Neural cell (in vitro differentiated cells): ENCODE data around the gene TAF11L14. TPM values are rescaled to one million over a fixed set of nuclear protein-coding genes. Genes with fewer than 3 reads are reported as not detected.

Experiments
- H2AFZ ChIP-seq: fragments of 200-600, 300-800 bp; sonication (generic), shearing (Covaris generic); 2 replicates; pipeline ENCODE4 v1.6.0; 2014; ENCODE audit warnings: low read depth, mild to moderate bottlenecking, antibody characterized with exemption, low read length, moderate library complexity
- H3F3A ChIP-seq: fragments of 200-600 bp; shearing (Covaris generic); 2 replicates; pipeline ENCODE4 v1.6.1; 2016; ENCODE audit warnings: mild to moderate bottlenecking, moderate library complexity, mixed read lengths, antibody characterized with exemption, low read length; ENCODE audit not compliant: insufficient read depth, poor library complexity, severe bottlenecking
- H3K27ac ChIP-seq: fragments of 200-600, 300-800 bp; sonication (generic), shearing (Covaris generic); 2 replicates; pipeline ENCODE4 v1.5.1; 2014; ENCODE audit warnings: mild to moderate bottlenecking, low read length, moderate library complexity
- H3K27me3 ChIP-seq: fragments of 300-800, 200-600 bp; sonication (generic), shearing (Covaris generic); 2 replicates; pipeline ENCODE4 v1.6.0; 2014; ENCODE audit warnings: mild to moderate bottlenecking, low read depth, low read length, moderate library complexity; ENCODE audit not compliant: insufficient read depth
- H3K36me3 ChIP-seq: fragments of 300-800, 200-600 bp; sonication (generic), shearing (Covaris generic); 2 replicates; pipeline ENCODE4 v1.5.1; 2014; ENCODE audit warnings: mild to moderate bottlenecking, antibody characterized with exemption, low read length, moderate library complexity; ENCODE audit not compliant: insufficient read depth
- H3K4me2 ChIP-seq: fragments of 300-800, 200-600 bp; sonication (generic), shearing (Covaris generic); 2 replicates; pipeline ENCODE4 v1.6.0; 2014; ENCODE audit warnings: mild to moderate bottlenecking, low read length
- H3K4me3 ChIP-seq: fragments of 300-800, 200-600 bp; sonication (generic), shearing (Covaris generic); 2 replicates; pipeline ENCODE4 v1.5.1; 2014; ENCODE audit warnings: mild to moderate bottlenecking, low read length, moderate library complexity
- H3K79me2 ChIP-seq: fragments of 200-600 bp; shearing (Covaris generic); replicated peaks from 2 replicates; pipeline ENCODE4 v1.6.0; 2014; ENCODE audit warnings: mild to moderate bottlenecking, low read length, moderate library complexity; ENCODE audit not compliant: insufficient read depth
- H3K9ac ChIP-seq: fragments of 300-800, 200-600 bp; sonication (generic), shearing (Covaris generic); 2 replicates; pipeline ENCODE4 v1.6.1; 2016; ENCODE audit warnings: mild to moderate bottlenecking, low read length, mixed read lengths
- H3K9me2 ChIP-seq: fragments of 200-600 bp; shearing (Covaris generic); 2 replicates; pipeline ENCODE4 v1.6.1; 2016; ENCODE audit warnings: mild to moderate bottlenecking, low read length, mixed read lengths; ENCODE audit not compliant: insufficient read depth
- H3K9me3 ChIP-seq: fragments of 200-600, 300-800 bp; sonication (generic), shearing (Covaris generic); 2 replicates; pipeline ENCODE4 v1.6.1; 2016; ENCODE audit warnings: mild to moderate bottlenecking, mixed run types, low read length, moderate library complexity, mixed read lengths
- H4K20me1 ChIP-seq: fragments of 200-600 bp; shearing (Covaris generic); 2 replicates; pipeline ENCODE4 v1.6.1; 2016; ENCODE audit warnings: mild to moderate bottlenecking, mixed run types; ENCODE audit not compliant: insufficient read depth
- EP300 ChIP-seq: fragments of 450-650 bp; conservative IDR thresholded peaks from 2 replicates; pipeline ENCODE4 v1.6.1; 2014; ENCODE audit warnings: antibody characterized with exemption, mild to moderate bottlenecking, moderate library complexity; ENCODE audit not compliant: poor library complexity, severe bottlenecking
- EZH2 ChIP-seq: fragments of 200-600, 300-800 bp; shearing (Covaris generic), sonication (generic); IDR thresholded peaks from 2 replicates; pipeline ENCODE4 v1.6.1; 2014; ENCODE audit warnings: antibody characterized with exemption, low read length, borderline replicate concordance, mild to moderate bottlenecking; ENCODE audit not compliant: insufficient read depth, poor library complexity, severe bottlenecking
- MXI1 ChIP-seq: fragments of 450-650 bp; conservative IDR thresholded peaks from 2 replicates; pipeline ENCODE4 v1.6.1; 2014; ENCODE audit warnings: antibody characterized with exemption, mild to moderate bottlenecking; ENCODE audit not compliant: poor library complexity, severe bottlenecking
- polyA plus RNA-seq: library from polyadenylated mRNA; depleted of rRNA; stranded (reverse); fragments of >200 nt; gene quantifications from 2 replicates; pipeline ENCODE4 v1.2.3, GENCODE V29; 2014
- small RNA-seq, 3 experiments: library from RNA; depleted of rRNA; stranded (forward); fragments of <200 nt; gene quantifications; one replicate each; pipeline ENCODE3, GENCODE V24; 2012
- TF ChIP-seq, protein P1 (sequence below): IDR thresholded peaks from 2 replicates; pipeline ENCODE4 v1.6.1; 2012; ENCODE audit warnings: borderline replicate concordance

The TAF11L14 gene
- polyA plus RNA-seq, 1 donor from 2014 or later: not detected

DNA sequence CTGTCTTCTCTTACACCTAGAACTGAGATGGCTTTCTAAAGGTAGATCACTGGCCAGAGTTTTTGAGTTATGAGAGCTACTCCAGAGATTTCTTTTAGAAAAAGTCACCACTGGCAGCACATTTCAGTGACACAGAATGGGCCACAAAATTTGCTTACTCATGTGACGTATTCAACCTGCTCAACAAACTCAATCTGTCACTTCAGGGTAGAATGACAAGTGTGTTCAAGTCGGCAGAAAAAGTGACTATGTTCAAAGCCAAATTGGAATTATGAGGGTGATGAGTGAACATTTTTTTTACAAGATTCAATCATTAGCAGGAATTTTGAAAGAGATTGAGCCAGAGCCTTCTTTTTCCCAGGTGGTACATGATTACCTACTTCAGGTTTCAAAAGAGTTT, 46.5 kb downstream of the TAF11L14 start:
- Histone ChIP-seq H3K27ac (no peak overlapping the region), H3K4me3 (no peak overlapping the region), H3K9me2 (no peaks in the 10 kb centered on the region), H3K9me3 (no peaks in the 10 kb centered on the region), H3F3A (no peaks in the 10 kb centered on the region), H3K27me3 (no peaks in the 10 kb centered on the region), H3K9ac (no peak overlapping the region), H4K20me1 (no peaks in the 10 kb centered on the region), H3K79me2 (no peaks in the 10 kb centered on the region), H2AFZ (no peak overlapping the region), H3K4me2 (no peak overlapping the region), H3K36me3 (no peaks in the 10 kb centered on the region)
- TF ChIP-seq EZH2 (no peak), MXI1 (no peak), EP300 (no peak)
- TF ChIP-seq, protein P1, sequence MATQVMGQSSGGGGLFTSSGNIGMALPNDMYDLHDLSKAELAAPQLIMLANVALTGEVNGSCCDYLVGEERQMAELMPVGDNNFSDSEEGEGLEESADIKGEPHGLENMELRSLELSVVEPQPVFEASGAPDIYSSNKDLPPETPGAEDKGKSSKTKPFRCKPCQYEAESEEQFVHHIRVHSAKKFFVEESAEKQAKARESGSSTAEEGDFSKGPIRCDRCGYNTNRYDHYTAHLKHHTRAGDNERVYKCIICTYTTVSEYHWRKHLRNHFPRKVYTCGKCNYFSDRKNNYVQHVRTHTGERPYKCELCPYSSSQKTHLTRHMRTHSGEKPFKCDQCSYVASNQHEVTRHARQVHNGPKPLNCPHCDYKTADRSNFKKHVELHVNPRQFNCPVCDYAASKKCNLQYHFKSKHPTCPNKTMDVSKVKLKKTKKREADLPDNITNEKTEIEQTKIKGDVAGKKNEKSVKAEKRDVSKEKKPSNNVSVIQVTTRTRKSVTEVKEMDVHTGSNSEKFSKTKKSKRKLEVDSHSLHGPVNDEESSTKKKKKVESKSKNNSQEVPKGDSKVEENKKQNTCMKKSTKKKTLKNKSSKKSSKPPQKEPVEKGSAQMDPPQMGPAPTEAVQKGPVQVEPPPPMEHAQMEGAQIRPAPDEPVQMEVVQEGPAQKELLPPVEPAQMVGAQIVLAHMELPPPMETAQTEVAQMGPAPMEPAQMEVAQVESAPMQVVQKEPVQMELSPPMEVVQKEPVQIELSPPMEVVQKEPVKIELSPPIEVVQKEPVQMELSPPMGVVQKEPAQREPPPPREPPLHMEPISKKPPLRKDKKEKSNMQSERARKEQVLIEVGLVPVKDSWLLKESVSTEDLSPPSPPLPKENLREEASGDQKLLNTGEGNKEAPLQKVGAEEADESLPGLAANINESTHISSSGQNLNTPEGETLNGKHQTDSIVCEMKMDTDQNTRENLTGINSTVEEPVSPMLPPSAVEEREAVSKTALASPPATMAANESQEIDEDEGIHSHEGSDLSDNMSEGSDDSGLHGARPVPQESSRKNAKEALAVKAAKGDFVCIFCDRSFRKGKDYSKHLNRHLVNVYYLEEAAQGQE: no peak

Small RNAs within 50 kb of the gene (small RNA-seq; reads per million reads assigned to genes)
- gene AC233724.1 (0 reads per million in 3 experiments), gene AC233724.12 (0 reads per million in 3 experiments), gene AC233724.2 (0 reads per million in 3 experiments), gene AC233724.3 (0 reads per million in 3 experiments), gene AC233724.4 (0 reads per million in 3 experiments), gene AC233724.6 (0 reads per million in 3 experiments), gene AC233724.7 (0 reads per million in 3 experiments)

Other genes with a start within 250 kb of the TAF11L14 start
- gene TAF11L2, start 136.2 kb upstream of the TAF11L14 start, polyA plus RNA-seq: not detected in 2 replicates
- gene TAF11L3, start 116.1 kb upstream of the TAF11L14 start, polyA plus RNA-seq: not detected in 2 replicates
- not detected in 2 replicates for gene TAF11L4, start 112.7 kb upstream of the TAF11L14 start, polyA plus RNA-seq
- not detected in 2 replicates for gene TAF11L5, start 109.2 kb upstream of the TAF11L14 start, polyA plus RNA-seq
- gene TAF11L6, start 105.8 kb upstream of the TAF11L14 start, polyA plus RNA-seq: not detected in 2 replicates
- not detected in 2 replicates for gene TAF11L7, start 48.7 kb upstream of the TAF11L14 start, polyA plus RNA-seq
- not detected in 2 replicates for gene TAF11L8, start 43.5 kb upstream of the TAF11L14 start, polyA plus RNA-seq
- not detected in 2 replicates for gene TAF11L9, start 40.1 kb upstream of the TAF11L14 start, polyA plus RNA-seq
- gene TAF11L10, start 36.6 kb upstream of the TAF11L14 start, polyA plus RNA-seq: not detected in 2 replicates
- not detected in 2 replicates for gene TAF11L11, start 30.3 kb upstream of the TAF11L14 start, polyA plus RNA-seq
- gene TAF11L12, start 24.1 kb upstream of the TAF11L14 start, polyA plus RNA-seq: not detected in 2 replicates
- gene TAF11L13, start 2.4 kb upstream of the TAF11L14 start, polyA plus RNA-seq: not detected in 2 replicates